Skeletal muscle tissue (tissue), 4 donors: ENCODE results near the gene TSBP1. TPM values are rescaled to one million over a fixed set of nuclear protein-coding genes. Genes with fewer than 3 reads are reported as not detected.
A peak's percentile ranks its signal among the peaks of the same experiment; 100 is the strongest.

Experiments
- H3K27ac ChIP-seq: one replicate; pipeline ENCODE4 v1.7.0; 2013; ENCODE audit warnings: mild to moderate bottlenecking, low read depth, low read length, inconsistent platforms
- H3K27me3 ChIP-seq, 3 donors: one replicate each; pipeline ENCODE4 v1.7.0; 2013; ENCODE audit warnings: low read length in 3 of 3; ENCODE audit not compliant: control insufficient read depth in 3 of 3, insufficient read depth in 3 of 3
- H3K36me3 ChIP-seq, 3 donors: one replicate each; pipeline ENCODE4 v1.7.0; 2013; ENCODE audit warnings: low read length in 3 of 3; ENCODE audit not compliant: control insufficient read depth in 3 of 3, insufficient read depth in 3 of 3
- H3K4me1 ChIP-seq, 3 donors: one replicate each; pipeline ENCODE4 v1.7.0; 2013; ENCODE audit warnings: low read length in 3 of 3, mild to moderate bottlenecking in 3 of 3; ENCODE audit not compliant: control insufficient read depth in 3 of 3, insufficient read depth in 3 of 3
- H3K4me3 ChIP-seq, 3 donors: one replicate each; pipeline ENCODE4 v1.7.0; 2013; ENCODE audit warnings: low read length in 3 of 3
- H3K9ac ChIP-seq, 3 donors: one replicate each; pipeline ENCODE4 v1.7.0; 2013; ENCODE audit warnings: low read length in 3 of 3, mild to moderate bottlenecking in 3 of 3, moderate library complexity in 2 of 3, low read depth in 1 of 3
- H3K9me3 ChIP-seq, 3 donors: one replicate each; pipeline ENCODE4 v1.7.0; 2013; ENCODE audit warnings: low read length in 3 of 3; ENCODE audit not compliant: control insufficient read depth in 3 of 3
- total RNA-seq: library from RNA; depleted of rRNA; stranded (reverse); fragments of >200 nt; gene quantifications from one replicate; pipeline ENCODE4 v1.2.3, GENCODE V29; 2014
- donor health status: Osteomylitis.

TSBP1 gene, protein sequence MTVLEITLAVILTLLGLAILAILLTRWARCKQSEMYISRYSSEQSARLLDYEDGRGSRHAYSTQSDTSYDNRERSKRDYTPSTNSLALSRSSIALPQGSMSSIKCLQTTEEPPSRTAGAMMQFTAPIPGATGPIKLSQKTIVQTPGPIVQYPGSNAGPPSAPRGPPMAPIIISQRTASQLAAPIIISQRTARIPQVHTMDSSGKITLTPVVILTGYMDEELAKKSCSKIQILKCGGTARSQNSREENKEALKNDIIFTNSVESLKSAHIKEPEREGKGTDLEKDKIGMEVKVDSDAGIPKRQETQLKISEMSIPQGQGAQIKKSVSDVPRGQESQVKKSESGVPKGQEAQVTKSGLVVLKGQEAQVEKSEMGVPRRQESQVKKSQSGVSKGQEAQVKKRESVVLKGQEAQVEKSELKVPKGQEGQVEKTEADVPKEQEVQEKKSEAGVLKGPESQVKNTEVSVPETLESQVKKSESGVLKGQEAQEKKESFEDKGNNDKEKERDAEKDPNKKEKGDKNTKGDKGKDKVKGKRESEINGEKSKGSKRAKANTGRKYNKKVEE
- not detected for total RNA-seq

DNA sequence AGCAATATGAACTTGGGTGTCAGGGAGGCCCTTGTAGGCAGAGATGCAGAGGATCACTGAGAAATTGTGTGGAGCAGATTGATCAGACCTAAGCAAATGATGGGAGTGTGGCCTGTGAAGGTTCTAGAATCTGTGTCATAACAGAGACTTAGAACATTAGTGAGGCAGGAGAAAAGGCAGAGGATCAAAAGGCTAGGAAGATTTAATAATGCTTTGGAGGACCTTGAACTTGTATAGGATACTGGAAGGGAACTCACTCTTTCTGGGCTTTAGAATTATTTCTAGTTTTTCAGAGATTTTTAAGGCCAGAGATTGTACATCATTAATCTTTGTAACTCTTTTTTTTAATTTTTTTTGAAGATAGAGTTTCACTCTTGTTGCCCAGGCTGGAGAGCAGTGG, at the start of gene TSBP1:
Gene TSBP1 (minus strand): TSS at position 101 of the 400 bp plus-strand sequence. CDS start 197 bp downstream, outside the sequence.
- Histone ChIP-seq H3K4me3 (no peak within 1 kb of the TSS), H3K27ac (no peak within 1 kb of the TSS), H3K27me3 (peaks cover 0 to 10% (median 0%) of the 10 kb centered on the region in 3 donors), H3K4me1 (no peaks in the 10 kb centered on the region), H3K36me3 (no peaks in the 10 kb centered on the region), H3K9ac (no peak within 1 kb of the TSS), H3K9me3 (no peaks in the 10 kb centered on the region)

DNA sequence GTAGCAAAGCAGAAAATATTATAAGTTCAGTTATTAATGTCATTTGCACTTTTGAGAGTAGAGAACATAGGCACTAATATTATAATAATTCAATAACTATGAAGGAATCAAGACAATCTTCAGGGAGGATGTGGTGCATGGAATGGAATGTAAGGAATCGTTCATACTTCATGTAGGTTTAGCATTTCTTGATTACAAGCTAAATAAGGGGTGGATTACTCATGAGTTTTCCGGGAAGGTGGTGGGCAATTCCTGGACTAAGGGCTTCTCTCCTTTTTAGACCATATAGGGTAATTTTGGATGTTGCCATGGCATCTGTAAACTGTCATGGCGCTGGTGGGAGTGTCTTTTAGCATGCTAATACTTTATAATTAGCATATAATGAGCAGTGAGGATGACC, 44.3 kb upstream of the TSBP1 start:
- Histone ChIP-seq H3K36me3 (no peaks in the 10 kb centered on the region), H3K9ac (no peak overlapping the region), H3K27me3 (peaks cover 24 to 54% (median 28%) of the 10 kb centered on the region in 3 donors), H3K4me1 (no peaks in the 10 kb centered on the region), H3K4me3 (no peak overlapping the region), H3K27ac (no peak overlapping the region), H3K9me3 (no peaks in the 10 kb centered on the region)

DNA sequence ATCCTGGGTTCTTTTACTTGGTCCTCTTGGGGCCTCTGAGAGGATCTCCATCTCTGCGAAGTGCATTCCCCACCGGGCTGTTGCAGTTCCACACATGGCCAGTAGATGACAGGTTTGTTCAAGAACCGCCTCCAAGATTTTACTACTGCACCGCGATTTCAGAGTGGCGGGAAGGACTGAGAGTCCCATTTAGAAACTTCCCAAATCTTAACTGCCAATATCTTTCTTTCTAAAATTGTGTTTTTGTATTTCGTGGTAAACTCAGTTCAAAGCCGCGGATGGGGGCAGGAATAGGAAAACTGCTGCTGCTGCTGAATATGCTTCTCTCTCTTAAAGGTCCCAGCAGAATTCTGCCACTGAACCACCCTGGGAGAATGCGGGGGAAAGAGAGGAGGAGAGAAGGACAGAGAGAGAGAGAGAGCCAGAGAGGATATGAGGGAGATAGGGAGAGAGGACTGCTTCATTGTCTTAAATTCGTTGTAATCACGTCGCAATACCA, 43.9 kb upstream of the TSBP1 start:
- peak overlapping the region in 1 of 3 donors; percentile 19 for H3K4me3 ChIP-seq
- H3K9me3 ChIP-seq = no peaks in the 10 kb centered on the region
- no peak overlapping the region for H3K9ac ChIP-seq
- H3K27me3 ChIP-seq = peaks cover 22 to 51% (median 30%) of the 10 kb centered on the region in 3 donors
- no peaks in the 10 kb centered on the region for H3K36me3 ChIP-seq
- no peaks in the 10 kb centered on the region for H3K4me1 ChIP-seq
- no peak overlapping the region for H3K27ac ChIP-seq

DNA sequence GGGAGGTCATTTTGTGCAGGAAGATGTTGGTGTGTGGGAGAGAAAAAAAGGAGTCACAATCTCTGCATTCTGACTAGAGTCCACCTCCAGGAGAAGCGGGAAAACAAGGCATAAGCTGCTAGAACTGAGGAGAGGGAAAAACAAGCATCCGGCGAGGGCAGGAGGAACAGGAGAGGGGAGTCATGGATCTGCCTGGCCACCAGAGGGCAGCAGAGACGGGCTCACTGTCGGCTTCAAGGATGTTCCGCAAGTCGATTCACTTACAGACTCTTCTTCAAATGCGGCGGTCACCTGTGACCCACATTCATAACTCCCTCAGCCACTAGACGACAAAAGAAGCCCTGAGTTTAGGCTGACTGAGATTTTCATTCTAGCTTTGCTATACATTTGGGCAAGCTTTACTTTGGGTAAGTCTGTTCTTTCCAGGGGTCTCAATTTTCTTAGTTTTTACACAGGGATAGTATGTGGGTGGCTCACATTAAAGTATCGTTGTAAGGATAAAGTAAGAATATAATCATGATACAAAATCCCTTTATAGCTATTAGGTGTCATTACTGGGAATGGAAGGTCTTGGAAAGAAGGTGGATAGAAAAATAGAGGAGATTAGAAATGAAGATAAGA, 41.8 kb upstream of the TSBP1 start:
- H3K36me3 ChIP-seq = no peaks in the 10 kb centered on the region
- no peak overlapping the region for H3K4me3 ChIP-seq
- H3K27ac ChIP-seq = no peak overlapping the region
- H3K27me3 ChIP-seq = peaks cover 22 to 49% (median 38%) of the 10 kb centered on the region in 3 donors
- no peaks in the 10 kb centered on the region for H3K4me1 ChIP-seq
- no peaks in the 10 kb centered on the region for H3K9me3 ChIP-seq
- no peak overlapping the region for H3K9ac ChIP-seq

DNA sequence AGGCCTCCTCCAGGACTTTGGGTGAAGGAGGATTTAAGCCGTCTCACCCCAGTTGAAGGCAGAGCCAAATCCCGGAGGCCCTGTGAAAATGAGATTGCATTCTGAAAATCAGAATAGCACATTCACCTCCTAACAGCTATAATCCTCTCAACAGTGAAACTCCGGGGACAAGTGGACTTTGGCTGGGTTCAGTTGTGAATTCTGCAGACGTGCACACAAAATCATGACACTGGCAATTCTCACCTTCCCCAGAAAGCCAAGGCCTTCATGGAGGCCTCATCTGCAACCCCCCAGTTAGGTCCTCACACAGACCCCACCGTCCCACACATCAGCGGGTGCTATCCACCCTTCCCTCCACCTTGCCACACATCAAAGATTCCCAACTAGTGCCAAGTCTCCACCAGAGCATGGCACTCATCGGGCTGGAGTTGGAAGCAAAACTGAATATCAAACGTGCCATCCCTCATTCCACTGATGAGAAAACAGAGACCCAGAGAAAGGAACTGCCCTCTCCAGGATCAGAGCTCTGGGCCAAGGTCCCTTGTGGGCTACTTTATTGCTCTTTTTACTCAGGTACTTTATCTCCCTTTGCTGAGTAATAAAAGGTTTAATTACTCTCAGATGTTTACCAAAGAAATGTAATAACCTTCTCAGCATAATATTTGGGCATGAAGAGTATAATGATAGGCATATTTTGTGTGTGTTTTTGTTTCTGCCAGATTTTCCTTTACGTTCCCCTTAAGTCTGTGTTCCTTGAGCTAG, 40.0 kb upstream of the TSBP1 start:
- H3K9me3 ChIP-seq = no peaks in the 10 kb centered on the region
- no peak overlapping the region for H3K27ac ChIP-seq
- peaks cover 27 to 55% (median 43%) of the 10 kb centered on the region in 3 donors for H3K27me3 ChIP-seq
- no peak overlapping the region for H3K9ac ChIP-seq
- no peaks in the 10 kb centered on the region for H3K4me1 ChIP-seq
- H3K36me3 ChIP-seq = no peaks in the 10 kb centered on the region
- no peak overlapping the region for H3K4me3 ChIP-seq

DNA sequence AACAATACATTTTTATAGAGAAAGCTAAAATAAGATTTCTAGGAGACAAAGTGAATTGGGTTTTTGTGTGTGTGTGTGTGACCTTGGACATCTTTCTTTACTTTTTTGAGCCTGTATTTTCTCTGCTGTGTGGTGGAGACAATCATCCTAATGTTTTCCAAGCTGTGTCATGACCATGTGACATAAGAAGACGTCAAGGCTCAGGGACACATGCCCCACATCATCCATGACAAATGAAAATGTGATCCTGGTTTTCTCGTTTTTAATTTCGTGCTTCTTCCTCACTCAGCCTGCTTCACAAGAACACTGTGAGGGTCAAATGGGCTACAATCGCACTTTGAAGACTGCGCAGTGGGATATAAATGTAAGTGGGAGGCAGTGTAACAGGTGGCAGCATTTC, 39.2 kb upstream of the TSBP1 start:
- H3K4me1 ChIP-seq = no peaks in the 10 kb centered on the region
- H3K9me3 ChIP-seq = no peaks in the 10 kb centered on the region
- peaks cover 26 to 55% (median 44%) of the 10 kb centered on the region in 3 donors for H3K27me3 ChIP-seq
- no peak overlapping the region for H3K9ac ChIP-seq
- no peak overlapping the region for H3K4me3 ChIP-seq
- H3K36me3 ChIP-seq = no peaks in the 10 kb centered on the region
- H3K27ac ChIP-seq = no peak overlapping the region

DNA sequence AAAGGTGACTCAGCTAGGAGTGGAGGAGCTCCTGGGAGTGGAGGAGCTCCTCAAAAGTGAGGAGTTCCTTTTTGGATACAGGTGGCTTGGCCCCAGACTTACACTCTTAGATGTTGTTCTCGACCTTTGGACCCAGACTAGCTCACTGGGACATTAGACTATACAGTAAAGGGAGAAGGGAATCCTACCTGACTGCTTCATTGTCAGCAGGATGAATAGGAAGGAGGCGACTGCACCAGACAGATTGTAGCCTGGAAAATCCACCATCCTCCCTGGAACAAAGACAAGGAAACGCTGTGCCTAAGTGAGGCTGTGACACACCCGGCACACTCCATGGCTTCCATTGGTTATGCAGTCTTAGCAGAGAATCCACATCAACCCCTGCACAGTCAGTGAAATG, 35.2 kb upstream of the TSBP1 start, which contains the start of gene BTNL2:
Gene BTNL2 (minus strand): TSS at position 325 of the 400 bp plus-strand sequence. CDS start 58 bp downstream, at position 267.
- Histone ChIP-seq H3K4me3 (no peak within 1 kb of the TSS), H3K9me3 (no peaks in the 10 kb centered on the region), H3K36me3 (no peaks in the 10 kb centered on the region), H3K4me1 (no peaks in the 10 kb centered on the region), H3K9ac (no peak within 1 kb of the TSS), H3K27ac (no peak within 1 kb of the TSS), H3K27me3 (peaks cover 38 to 59% (median 43%) of the 10 kb centered on the region in 3 donors)

DNA sequence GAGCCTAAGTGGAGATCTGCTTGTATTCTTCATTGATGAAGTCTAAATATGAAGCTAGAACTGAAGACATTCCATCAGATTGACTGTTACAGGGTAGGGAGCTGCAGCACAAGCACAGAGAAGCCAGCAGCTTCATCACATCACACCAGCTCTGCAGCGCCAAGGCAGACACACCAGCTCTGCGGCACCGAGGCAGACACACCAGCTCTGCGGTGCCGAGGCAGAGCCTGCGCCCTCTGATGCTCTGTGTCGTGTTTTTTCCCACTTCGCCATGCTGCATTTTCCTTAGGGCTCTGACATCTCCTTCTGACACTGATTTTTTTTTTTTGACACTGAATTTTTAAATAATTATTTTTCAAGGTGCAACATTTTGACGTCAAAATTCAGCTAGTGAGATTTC, 34.5 kb upstream of the TSBP1 start:
- Histone ChIP-seq H3K9ac (no peak overlapping the region), H3K36me3 (no peaks in the 10 kb centered on the region), H3K4me3 (no peak overlapping the region), H3K9me3 (no peaks in the 10 kb centered on the region), H3K27ac (no peak overlapping the region), H3K4me1 (no peaks in the 10 kb centered on the region), H3K27me3 (peaks cover 36 to 53% (median 37%) of the 10 kb centered on the region in 3 donors)

DNA sequence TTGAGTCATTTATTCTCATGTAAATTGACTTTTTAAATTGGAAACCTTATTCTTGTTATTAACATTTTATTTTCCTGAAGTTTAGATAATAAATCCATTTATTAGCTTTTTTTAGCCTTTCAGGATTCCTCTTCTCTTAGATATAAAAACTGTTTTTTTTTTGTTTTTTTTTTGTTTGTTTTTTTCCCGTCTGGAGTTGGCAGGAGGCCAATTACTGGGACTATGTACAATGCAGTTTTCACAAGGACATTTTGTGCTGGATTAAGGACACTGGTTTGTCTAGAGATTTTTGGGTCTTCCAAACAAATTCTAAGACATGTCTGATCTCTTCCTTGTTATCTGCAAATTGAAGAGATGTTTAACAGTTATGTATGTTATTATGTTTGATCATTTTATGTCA, 34.0 kb upstream of the TSBP1 start:
- no peak overlapping the region for H3K9ac ChIP-seq
- H3K4me1 ChIP-seq = no peaks in the 10 kb centered on the region
- peaks cover 32 to 49% (median 35%) of the 10 kb centered on the region in 3 donors for H3K27me3 ChIP-seq
- no peak overlapping the region for H3K4me3 ChIP-seq
- no peak overlapping the region for H3K27ac ChIP-seq
- H3K9me3 ChIP-seq = no peaks in the 10 kb centered on the region
- H3K36me3 ChIP-seq = no peaks in the 10 kb centered on the region
